Stomach (tissue), 4 donors: ENCODE data around the gene CTXN3.

Experiments
- CTCF ChIP-seq, 7 experiments: fragments of 450-650 bp in 4 of 7; fragments of 200-600 bp in 3 of 7; sonication (generic) in 3 of 7; IDR thresholded peaks; one replicate each; pipeline ENCODE4 v1.5.1; 2016 to 2019; ENCODE audit warnings: antibody characterized with exemption in 7 of 7, control low read depth in 2 of 7, mild to moderate bottlenecking in 1 of 7
- POLR2A ChIP-seq, 4 donors: fragments of 450-650 bp; IDR thresholded peaks; one replicate each; pipeline ENCODE4 v1.6.1; 2016; ENCODE audit warnings: antibody characterized with exemption in 4 of 4, control low read depth in 2 of 4, mild to moderate bottlenecking in 1 of 4, moderate library complexity in 1 of 4

GRCh38 chr5:127602481-127602880 lies 46.4 kb upstream of the CTXN3 start:
- TF ChIP-seq POLR2A (IDR thresholded peaks at IDR 0.05) = no peak
- no peak for TF ChIP-seq CTCF (IDR thresholded peaks at IDR 0.05)
